NCI-H1436 (cell line): ENCODE data around the gene MAST4.

Experiments
- DNase-seq: peaks from one replicate; lab custom pipeline; 2025; lab: John Stamatoyannopoulos, UW

MAST4 gene

DNA sequence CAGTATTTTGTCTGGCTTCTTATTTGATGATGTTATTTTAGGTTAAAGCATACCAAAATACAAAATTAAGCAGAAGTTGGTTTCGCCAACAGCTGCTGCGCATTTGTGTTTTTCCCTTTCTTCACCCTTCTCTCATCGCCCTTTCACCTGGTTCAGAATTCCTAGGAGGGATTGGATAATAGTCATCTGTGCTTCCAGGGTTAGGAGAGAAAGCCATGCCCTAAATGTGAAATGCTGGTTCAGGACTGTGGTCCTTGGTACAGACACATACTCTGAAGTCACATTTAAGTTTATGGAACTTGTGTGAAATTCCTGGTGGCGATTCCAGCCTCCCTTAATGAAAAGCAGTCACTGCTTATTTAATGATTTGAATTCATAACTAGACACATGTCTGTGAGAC, 7.7 kb downstream of the MAST4 start:
- DNase-seq = no peak

DNA sequence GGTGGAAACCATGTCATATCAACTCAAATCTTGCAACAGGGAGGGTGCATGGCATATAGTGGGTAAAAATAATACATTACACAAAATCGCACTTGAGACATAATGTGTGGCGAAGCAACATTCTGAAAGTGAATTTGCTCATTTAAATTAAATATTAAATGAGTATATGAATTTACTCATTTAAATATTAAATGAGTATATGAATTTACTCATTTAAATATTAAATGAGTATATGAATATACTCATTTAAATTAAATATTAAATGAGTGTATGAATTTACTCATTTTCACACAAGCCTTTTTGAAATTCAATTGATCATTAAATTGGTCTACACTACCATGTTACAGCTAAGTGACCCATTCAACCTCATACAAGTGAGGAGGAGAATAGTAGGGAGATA, 10.5 kb downstream of the MAST4 start:
- no peak for DNase-seq

DNA sequence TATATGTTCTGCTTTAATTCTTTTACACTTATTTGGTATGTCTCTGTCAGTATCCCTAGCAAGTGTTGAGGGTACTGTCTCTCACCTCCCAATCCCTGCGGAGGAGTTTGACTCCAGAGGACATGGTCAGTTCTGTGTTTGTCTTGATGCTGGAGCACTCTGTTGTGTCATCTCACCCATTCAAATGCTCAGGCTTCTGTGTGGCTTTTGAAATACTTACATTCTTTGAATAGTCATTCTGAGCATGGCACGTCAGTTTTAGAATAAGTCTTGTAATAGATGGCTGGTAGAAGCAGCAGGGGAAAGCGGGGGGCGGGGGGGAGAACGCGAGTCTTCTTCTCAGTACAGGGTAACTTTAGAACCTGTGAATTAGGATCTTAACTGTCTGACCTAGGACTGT, 12.3 kb downstream of the MAST4 start:
- no peak for DNase-seq

DNA sequence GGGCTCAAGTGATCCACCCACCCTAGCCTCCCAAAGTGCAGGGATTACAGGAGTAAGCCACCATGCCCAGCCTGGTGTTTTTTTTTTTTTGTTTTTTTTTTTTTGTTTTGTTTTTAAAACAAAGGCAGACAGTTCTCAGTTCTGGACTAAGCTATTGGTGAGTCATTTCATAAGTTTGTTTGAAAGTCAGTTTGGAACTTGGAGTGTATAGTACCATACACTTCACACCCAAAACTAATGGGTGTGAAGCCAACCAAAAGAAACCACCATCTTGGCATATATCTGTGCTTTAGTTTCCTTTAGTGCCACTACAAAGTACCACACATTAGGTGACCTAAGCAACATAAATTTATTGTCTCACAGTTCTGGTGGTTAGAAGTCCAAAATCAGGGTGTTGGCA, 13.4 kb downstream of the MAST4 start:
- no peak for DNase-seq

DNA sequence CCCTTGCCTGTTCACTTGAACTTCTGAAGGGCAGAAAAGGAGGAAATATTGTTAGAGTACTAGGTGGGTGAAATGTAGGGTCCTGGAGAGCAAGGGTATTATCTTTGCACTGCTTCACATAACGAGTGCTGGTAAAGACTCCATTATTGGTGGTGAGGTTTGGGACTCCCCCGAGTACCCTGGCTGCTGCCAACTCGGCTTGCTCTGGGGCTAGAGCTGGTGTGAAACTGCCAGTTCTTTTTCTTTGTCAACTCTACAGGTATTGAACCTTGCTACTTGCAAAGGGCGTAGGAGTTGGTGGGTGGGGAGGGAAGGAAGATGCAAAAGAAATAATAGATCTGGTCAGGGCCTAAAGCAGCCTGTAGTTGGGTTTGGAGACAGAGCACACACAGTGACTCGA, 16.0 kb downstream of the MAST4 start:
- DNase-seq = no peak

DNA sequence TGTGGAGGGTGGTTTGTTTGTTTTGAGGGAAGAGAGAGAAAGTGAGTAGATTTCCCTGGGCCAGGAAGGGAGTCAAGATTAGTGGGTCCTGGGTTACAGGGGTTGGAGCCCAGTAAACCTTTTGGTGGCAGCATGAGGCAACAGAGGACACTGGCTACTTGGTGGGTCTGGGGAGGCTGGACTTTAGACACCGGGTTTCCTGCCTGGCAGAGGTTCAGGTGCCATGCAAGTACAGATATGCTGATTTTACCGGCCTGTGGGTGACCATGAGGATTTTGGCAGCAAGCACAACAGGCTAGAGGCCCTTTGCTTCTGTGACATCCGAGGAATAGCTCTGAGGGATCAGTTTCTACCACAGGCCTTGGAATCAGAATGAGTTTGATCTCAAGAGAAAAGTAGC, 18.9 kb downstream of the MAST4 start:
- DNase-seq = no peak

DNA sequence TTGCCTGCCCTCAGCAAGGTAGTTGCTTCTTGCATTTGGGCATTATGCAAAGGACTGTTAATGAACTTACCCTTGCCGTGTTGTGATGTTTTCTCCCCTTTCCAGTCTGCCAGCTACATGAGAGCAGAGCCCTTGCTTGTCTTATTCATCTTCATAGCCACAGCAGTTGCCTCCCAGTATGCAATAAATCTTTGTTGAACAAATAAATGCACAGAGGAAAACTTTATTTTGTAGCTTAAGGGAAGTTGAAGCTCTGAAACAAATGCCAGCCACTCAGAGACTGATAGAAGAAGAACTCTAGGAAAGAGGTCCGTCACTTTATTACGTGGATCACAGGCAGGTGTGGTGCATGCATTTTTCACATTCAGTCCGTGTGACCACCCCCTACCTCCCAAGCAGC, 19.7 kb downstream of the MAST4 start:
- no peak for DNase-seq

DNA sequence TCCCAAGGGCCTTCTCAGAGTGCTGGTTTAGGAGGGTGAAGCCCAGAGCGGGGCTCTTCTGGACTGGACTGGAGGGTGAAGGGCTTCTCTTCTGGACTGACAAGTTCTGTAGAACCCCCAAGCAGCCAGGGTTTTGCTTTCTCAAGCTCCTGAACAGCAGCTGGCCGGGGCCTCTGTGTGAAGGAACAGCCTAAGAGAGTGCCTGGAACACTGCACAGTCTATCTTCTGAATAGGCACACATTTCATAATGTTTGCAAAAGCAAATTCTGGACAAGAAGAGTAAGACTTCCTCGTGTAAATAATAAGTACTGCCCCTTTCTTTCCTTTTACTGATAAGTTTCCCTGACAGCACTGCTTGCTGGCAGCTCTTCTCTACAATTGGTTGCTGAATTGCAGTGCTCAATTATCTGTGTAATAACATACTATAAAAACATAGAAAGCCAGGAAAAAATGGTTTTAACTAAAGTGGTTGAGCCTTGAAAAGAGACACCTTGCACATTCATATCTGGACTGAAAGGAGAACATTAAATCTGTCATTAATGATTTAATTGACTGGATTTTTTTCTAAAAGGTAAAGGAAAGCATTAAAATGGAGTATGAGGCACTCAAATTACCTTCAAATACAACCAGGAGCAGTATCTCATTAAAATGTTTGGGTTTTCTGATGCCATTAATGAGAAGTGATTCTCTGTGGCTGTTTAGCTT, 20.5 kb downstream of the MAST4 start:
- DNase-seq = no peak

DNA sequence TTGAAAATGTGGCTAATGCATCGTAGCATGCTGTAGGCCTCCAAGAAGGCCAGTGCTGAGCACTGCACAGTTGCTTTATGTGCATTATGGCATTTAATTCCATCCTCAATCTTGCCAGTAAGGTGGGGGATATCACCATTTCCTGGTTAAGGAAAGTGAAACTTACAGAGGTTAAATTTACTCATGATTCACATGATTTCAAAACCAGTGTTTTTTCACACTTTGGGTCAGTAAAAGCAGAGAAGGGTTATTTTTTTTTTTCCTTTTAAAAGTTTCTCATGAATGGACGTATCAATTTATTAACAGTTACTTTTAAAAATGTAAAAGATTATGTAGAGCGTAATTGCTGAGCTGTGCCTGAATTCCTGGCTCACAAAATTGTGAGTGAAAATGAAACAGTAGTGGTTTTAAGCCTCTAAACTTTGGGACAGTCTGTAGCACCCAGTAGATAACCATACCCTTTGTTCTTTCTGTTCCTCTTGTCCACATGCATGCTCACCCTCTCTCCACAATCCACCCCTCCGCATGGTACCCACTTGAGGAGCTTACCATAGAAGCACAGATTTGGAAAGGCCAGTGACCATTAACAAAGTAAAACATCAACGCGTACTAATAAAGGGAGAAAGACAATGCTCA, 21.2 kb downstream of the MAST4 start:
- DNase-seq = no peak

DNA sequence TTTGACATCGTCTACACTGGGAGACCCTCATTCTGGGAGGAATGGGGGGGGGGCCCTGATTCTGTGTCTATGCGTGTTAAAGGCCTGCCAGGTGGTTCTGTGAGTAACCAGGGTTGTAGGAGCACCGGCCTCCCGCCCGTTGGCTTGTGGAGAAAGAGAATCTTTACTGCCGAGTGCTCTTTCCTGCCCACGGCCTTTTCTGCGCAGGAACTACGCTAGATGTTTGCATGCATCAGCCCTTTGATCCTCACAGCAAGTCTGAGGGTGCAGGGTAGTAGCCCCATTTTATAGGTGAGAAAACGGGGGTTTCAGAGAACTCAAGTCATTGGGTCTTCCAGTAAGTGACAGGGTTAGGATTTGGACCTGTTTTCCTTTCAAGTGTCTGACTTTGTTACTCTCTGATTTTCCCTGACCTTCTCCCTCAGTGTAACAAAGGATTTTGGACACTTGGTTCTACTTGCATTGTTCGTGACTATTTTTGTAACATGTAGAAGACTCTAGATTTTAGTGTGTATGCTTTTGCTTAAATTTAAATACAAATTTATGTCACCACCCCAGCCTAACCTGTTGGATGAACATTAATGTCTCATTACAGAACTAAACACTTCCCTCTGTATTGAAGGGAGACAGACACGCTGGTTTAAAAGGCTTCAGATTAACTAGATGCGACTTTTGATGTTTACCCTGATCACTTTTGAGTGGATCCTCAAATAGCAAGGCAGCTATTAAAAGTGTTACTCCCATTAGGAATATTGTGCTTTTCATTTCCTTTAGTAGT, 22.0 kb downstream of the MAST4 start:
- DNase-seq = no peak

DNA sequence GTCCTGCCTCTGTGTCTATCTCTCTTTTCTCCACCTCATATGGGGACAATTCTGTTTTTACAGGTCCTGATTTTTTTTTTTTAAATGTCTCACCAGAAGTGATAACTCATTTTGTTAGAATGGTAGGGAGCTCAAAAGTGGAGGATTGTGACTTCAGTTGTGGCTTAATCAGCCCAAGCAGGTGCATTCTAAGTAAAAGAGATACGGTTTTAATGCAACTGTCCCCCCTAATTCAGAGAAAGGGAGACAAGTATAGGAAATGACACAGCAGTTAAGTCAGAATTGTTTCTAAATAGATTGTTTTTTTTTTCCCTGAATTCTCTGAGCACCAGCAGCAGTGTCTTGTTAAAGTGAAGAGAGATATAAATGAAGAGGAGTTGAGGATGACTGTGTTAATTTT, 24.5 kb downstream of the MAST4 start:
- no peak for DNase-seq

DNA sequence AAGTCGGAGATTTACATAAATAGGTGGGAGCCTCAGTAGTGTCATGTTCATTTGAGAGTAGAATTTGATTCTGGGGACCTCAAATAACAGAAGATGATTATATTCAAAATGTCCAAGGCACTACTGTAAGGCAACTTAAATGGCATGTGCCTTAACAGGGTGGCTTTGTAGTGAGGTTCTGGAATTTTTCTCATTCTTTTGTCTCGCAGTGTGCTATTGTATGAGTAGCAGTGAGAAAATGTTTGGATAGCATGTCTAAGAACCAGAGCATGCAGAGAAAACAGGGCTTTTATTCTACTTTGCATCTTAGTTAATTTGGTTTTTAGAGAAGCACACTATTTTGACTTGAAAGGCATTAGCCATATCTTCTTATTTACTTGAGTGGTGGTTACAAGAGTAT, 25.0 kb downstream of the MAST4 start:
- DNase-seq = no peak

DNA sequence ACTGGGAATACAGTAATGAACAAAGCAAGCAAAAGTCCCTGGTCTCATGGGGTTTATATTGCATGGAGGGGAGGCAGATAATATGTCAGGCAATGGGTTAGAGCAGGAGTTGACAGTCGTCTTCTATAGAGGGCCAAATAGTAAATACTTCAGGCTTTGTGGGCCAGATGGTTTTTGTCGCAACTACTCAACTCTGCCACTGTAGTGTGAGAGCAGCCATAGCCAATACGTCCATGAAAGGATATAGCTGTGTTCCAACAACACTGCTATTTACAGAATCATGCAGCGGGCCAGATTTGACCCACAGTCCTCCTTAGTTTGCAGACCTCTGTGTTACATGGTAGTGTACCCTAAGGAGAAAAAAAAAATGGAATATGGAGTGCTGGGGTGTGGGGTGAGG, 25.5 kb downstream of the MAST4 start:
- DNase-seq = no peak

DNA sequence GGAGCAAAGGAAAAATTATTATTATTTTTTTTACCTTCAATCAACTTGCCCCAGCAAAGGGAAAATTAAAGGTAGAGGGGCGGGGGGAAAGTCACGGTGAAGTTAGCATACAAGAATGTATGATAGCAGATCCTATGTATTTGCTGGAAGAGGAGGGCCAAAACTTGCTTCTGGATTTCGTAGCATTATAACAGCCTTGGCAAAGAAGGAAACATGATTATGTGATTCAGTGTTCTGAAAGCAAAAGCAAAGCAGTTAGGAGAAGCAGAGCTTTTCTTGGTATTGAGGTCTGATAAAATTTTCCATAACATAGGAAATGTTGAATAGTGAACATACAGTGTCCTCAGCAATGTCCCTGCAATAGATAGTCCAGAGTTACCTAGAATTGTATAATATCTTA, 32.4 kb downstream of the MAST4 start:
- DNase-seq = no peak

DNA sequence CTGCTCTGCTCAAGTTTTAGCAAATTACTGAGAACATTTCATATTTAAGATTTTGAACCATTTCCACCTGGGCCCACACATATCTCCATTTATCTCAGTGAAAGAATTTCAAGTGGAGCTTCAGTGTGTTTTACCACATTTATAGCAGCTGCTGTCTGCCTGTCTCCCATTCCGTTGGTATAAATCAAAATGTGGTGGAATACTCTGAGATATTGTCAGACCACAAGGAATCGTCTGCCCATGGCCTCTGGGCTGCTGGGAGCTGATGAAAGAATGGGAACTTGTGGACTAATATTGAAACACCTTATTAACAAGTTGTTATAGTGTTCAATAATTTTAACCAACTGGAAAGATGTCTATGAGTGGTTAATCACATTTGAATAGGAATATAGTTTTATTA, 33.3 kb downstream of the MAST4 start:
- DNase-seq = no peak

DNA sequence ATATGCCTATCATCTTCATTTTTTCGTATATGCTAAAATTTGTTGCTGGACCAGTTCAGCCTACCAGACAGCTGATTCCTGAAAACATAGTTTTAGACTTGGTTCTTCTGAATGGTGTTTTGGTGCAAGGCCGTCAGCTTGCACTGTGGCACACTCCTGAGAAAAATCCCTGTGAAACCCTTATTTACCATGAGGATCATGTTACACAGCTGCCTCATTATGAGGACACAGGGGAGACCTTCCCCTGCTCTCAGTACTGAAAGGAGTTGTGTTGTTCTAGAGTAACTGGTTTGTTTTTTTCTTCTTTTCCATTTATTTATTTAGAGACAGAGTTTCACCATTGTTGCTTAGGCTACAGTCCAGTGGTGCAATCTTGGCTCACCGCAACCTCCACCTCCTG, 37.6 kb downstream of the MAST4 start:
- peak; percentile 26 for DNase-seq

DNA sequence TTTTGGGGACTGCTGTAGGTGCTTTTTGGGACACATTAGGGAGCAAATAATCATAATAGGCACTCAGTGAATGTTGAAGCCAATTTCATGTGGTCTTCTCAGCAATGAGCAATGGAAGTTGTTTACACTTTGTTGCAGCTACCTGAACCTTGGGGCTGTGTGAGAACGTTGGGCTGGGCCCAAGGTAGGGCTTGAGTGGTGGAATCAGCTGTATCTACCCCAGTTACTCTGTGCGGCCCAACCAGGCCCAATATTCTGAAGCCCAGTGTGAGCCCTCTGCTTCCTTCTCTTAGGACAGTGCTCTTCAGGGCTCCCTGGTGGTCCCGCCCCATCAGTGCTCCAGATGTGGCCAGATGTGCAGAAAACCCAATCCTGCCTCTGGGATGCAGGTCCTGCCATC, 38.4 kb downstream of the MAST4 start:
- no peak for DNase-seq

DNA sequence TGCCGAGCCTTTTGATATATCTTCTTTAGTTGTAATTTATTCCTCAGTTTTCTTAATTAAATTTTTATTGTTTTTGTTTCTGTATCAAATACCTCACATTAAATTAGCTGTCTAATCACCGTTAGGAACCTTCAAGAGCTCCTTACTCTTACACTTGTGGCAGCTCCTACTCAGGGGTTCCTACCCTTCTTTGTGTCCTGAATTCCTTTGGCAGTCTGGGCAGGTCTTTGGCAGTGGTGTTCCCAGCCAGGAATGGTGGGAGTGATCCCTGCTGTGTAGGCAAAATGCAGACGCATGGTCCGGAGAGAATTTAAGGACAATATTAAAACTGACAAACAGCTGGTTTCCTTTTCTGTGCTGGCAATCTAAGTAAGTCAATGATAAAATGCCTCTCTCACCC, 41.8 kb downstream of the MAST4 start:
- no peak for DNase-seq

DNA sequence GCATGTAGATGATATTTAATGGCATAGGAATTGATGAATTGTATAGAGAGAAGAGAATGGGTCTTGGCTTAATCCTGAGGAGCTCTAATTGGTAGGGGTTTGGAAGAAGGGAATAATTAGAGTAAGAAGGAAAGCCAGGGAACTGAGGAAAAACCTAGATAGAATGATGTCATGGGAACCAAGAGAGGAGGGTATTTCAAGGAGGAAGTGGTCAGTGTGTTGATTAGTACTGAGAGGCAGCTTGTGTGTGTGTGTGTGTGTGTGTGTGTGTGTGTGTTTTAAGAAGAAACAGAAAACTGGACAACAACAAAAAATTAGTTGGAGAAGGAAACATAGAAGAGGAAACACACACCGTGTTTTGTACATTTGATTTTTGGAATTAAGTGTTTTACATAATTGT, 42.8 kb downstream of the MAST4 start:
- no peak for DNase-seq

DNA sequence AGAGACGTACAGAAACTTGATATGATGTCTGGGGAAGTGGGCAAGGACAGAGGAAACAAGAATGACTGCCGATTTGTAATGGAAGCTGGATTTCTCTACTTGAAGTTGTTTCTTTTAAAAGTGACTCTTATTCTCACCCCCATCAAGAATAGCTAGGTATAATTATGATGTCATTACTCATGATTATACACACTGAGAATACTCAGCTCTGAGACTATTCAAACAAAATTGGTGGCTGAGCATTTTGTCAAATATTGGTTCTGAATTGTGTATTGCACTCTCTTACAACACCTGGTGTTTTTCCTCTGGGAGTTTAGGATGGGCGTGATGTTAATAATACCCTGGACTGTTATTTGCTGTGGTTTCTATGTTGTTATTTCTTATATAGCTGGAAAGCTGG, 46.3 kb downstream of the MAST4 start:
- DNase-seq = peak; percentile 38

DNA sequence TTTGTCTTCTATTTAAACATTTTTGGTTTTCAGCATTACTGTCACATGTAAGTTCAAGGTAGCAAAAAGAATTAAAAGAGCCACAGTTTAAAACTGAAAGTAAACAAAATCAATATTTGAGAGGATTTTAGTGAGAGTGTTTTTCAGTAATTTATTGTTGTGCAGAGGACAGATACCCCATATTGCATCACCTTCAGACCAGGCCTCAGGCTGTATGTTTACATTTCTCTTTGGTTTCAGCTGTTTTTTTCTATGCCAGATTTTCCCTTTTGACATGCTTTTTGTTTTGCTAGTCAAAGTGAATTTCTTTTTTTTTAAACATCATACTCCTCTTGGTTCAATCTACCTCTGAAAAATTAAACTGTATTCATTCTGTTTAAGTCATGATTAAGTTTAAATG, 47.2 kb downstream of the MAST4 start:
- DNase-seq = no peak

DNA sequence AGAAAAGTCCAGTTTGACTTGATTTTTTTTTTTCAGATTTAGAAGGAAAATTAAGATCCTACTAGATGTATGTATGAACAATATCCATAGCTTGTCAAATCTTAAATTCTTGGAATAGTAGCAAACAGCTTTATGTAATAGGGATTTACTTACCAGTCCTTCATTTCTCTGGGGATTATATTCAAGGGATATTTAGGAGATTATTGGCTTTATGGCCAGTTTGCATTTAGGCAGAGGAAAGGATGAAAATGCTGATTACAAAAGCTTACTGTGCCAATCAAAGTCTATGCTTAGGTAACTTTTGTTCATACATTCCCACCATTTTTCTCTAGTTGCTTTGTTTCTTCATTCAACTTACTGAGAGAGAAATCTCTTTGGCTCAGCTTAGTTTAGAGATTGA, 47.9 kb downstream of the MAST4 start:
- no peak for DNase-seq

DNA sequence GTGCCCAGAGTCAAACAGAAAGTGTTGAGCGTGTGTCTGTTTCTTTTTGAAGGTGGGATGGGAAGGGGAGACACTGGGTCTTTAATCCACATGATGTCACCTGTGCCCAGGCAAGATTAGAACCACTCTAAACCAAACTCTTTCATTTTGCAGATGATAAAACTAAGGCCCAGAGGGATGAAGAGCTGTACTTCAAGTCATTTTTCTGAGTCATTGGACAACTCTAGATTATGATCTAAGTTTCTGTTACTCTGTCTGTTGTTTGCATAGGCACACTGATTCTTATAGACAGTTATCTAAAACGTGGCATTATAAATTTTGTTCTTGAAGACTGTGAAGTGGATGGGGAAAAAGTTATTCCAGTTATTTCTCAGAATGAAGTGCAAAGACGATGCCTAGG, 48.8 kb downstream of the MAST4 start:
- no peak for DNase-seq

DNA sequence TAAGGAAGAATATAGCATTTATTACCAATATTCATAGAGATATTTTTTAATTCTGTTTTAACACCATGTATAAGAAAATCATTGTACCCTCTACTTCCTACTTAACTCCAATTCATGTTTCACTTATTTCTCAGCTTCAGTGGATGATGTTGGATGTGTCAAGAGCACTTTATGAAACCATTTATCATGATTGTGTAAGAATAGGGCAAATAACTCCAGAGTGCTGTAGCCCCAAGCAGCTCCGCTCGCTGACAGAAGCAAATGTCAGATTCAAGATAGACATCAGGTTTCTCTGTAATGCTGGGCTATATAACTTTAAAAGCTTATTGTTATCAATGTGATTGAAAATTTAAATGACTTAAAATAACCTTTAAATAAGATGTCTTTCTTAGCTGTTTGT, 50.4 kb downstream of the MAST4 start:
- no peak for DNase-seq
